LNCAP (cell line): ENCODE measurements around the gene PLA2G6.

ENCODE experiments used
- CTCF ChIP-seq: fragments of 450-650 bp; IDR thresholded peaks from 2 replicates; pipeline ENCODE4 v1.5.1; 2017; ENCODE audit warnings: mild to moderate bottlenecking

Gene PLA2G6

GRCh38 chr22:38177926-38178604, 3.6 kb downstream of the PLA2G6 start:
- no peak for TF ChIP-seq CTCF

- no peak for TF ChIP-seq CTCF
Observed at GRCh38 chr22:38177044-38177443, 4.6 kb downstream of the PLA2G6 start.

- no peak for TF ChIP-seq CTCF
Observed at GRCh38 chr22:38176170-38176741, 5.4 kb downstream of the PLA2G6 start.

GRCh38 chr22:38175206-38176118, 6.2 kb downstream of the PLA2G6 start:
- no peak for TF ChIP-seq CTCF

- TF ChIP-seq CTCF, result no peak
Observed at GRCh38 chr22:38174626-38175025, 7.0 kb downstream of the PLA2G6 start.

- no peak for TF ChIP-seq CTCF
Observed at GRCh38 chr22:38173641-38173906, 8.1 kb downstream of the PLA2G6 start.

- TF ChIP-seq CTCF, result no peak
Observed at GRCh38 chr22:38172832-38173640, 8.6 kb downstream of the PLA2G6 start.
